ENCODE results near the gene PRR16.
"Not testable (repeated sequence)": the region's sequence is repeated elsewhere in the genome, so short reads cannot be mapped to it uniquely, and the experiment has no call there.

The PRR16 gene

GRCh38 chr5:120677481-120677880, 213.4 kb downstream of the PRR16 start:
- in situ Hi-C loops (cut with HindIII; ENCODE audit: low pct_unique_long_range_greater_than_20kb, low sequenced_read_pairs): no loop called here
- DNase-seq (ENCODE audit: low read depth in 1 of 2, low spot score in 1 of 2): no peak
- no peak for TF ChIP-seq JUND (IDR thresholded peaks at IDR 0.05; ENCODE audit: low read depth)

- TF ChIP-seq JUND (IDR thresholded peaks at IDR 0.05; ENCODE audit: low read depth): no peak
- DNase-seq (ENCODE audit: low read depth in 1 of 2, low spot score in 1 of 2): no peak
- in situ Hi-C loops (cut with HindIII; ENCODE audit: low pct_unique_long_range_greater_than_20kb, low sequenced_read_pairs): no loop called here
These were observed 214.2 kb downstream of the PRR16 start for GRCh38 chr5:120678279-120678678.

GRCh38 chr5:120682851-120683250, 218.8 kb downstream of the PRR16 start:
- no peak for TF ChIP-seq JUND (IDR thresholded peaks at IDR 0.05; ENCODE audit: low read depth)
- in situ Hi-C loops (cut with HindIII; ENCODE audit: low pct_unique_long_range_greater_than_20kb, low sequenced_read_pairs): no loop called here
- DNase-seq (ENCODE audit: low read depth in 1 of 2, low spot score in 1 of 2): no peak

- no peak for TF ChIP-seq JUND (IDR thresholded peaks at IDR 0.05; ENCODE audit: low read depth)
- no peak for DNase-seq (ENCODE audit: low read depth in 1 of 2, low spot score in 1 of 2)
- in situ Hi-C loops (cut with HindIII; ENCODE audit: low pct_unique_long_range_greater_than_20kb, low sequenced_read_pairs): no loop called here
These were observed 219.5 kb downstream of the PRR16 start for GRCh38 chr5:120683580-120683979.

- DNase-seq (ENCODE audit: low read depth in 1 of 2, low spot score in 1 of 2): peak in 1 of 2 experiments; percentile 53
- in situ Hi-C loops (cut with HindIII; ENCODE audit: low pct_unique_long_range_greater_than_20kb, low sequenced_read_pairs): no loop called here
- no peak for TF ChIP-seq JUND (IDR thresholded peaks at IDR 0.05; ENCODE audit: low read depth)
These were observed 220.1 kb downstream of the PRR16 start for GRCh38 chr5:120684213-120684612.

GRCh38 chr5:120684749-120685415, 220.8 kb downstream of the PRR16 start:
- DNase-seq (ENCODE audit: low read depth in 1 of 2, low spot score in 1 of 2): peak in 1 of 2 experiments; percentile 7
- in situ Hi-C loops (cut with HindIII; ENCODE audit: low pct_unique_long_range_greater_than_20kb, low sequenced_read_pairs): no loop called here
- no peak for TF ChIP-seq JUND (IDR thresholded peaks at IDR 0.05; ENCODE audit: low read depth)

- TF ChIP-seq JUND (IDR thresholded peaks at IDR 0.05; ENCODE audit: low read depth): no peak
- in situ Hi-C loops (cut with HindIII; ENCODE audit: low pct_unique_long_range_greater_than_20kb, low sequenced_read_pairs): no loop called here
- no peak for DNase-seq (ENCODE audit: low read depth in 1 of 2, low spot score in 1 of 2)
These were observed 226.7 kb downstream of the PRR16 start for GRCh38 chr5:120690621-120691407.

- DNase-seq (ENCODE audit: low read depth in 1 of 2, low spot score in 1 of 2): no peak
- in situ Hi-C loops (cut with HindIII; ENCODE audit: low pct_unique_long_range_greater_than_20kb, low sequenced_read_pairs): no loop called here
- no peak for TF ChIP-seq JUND (IDR thresholded peaks at IDR 0.05; ENCODE audit: low read depth)
These were observed 228.2 kb downstream of the PRR16 start for GRCh38 chr5:120692325-120692724.

- DNase-seq (ENCODE audit: low read depth in 1 of 2, low spot score in 1 of 2): no peak
- in situ Hi-C loops (cut with HindIII; ENCODE audit: low pct_unique_long_range_greater_than_20kb, low sequenced_read_pairs): no loop called here
- TF ChIP-seq JUND (IDR thresholded peaks at IDR 0.05; ENCODE audit: low read depth): no peak
These were observed 231.3 kb downstream of the PRR16 start for GRCh38 chr5:120695368-120695880.

- no peak for DNase-seq (ENCODE audit: low read depth in 1 of 2, low spot score in 1 of 2)
- in situ Hi-C loops (cut with HindIII; ENCODE audit: low pct_unique_long_range_greater_than_20kb, low sequenced_read_pairs): no loop called here
- no peak for TF ChIP-seq JUND (IDR thresholded peaks at IDR 0.05; ENCODE audit: low read depth)
These were observed 233.0 kb downstream of the PRR16 start for GRCh38 chr5:120697147-120697546.

GRCh38 chr5:120697670-120698327, 233.7 kb downstream of the PRR16 start:
- DNase-seq (ENCODE audit: low read depth in 1 of 2, low spot score in 1 of 2); in situ Hi-C loops (cut with HindIII; ENCODE audit: low pct_unique_long_range_greater_than_20kb, low sequenced_read_pairs): not testable (repeated sequence)

- in situ Hi-C loops (cut with HindIII; ENCODE audit: low pct_unique_long_range_greater_than_20kb, low sequenced_read_pairs); DNase-seq (ENCODE audit: low read depth in 1 of 2, low spot score in 1 of 2): not testable (repeated sequence)
These were observed 236.6 kb downstream of the PRR16 start for GRCh38 chr5:120700653-120701052.

- in situ Hi-C loops (cut with HindIII; ENCODE audit: low pct_unique_long_range_greater_than_20kb, low sequenced_read_pairs); DNase-seq (ENCODE audit: low read depth in 1 of 2, low spot score in 1 of 2): not testable (repeated sequence)
These were observed 238.9 kb downstream of the PRR16 start for GRCh38 chr5:120702817-120703538.
